IPS-NIHi11 (cell line): ENCODE measurements around the gene EPG5.

Experiments used
- DNase-seq: peaks from one replicate; pipeline ENCODE4 v3.0.0; 2012; ENCODE audit warnings: mixed read lengths, low spot score

The EPG5 gene

DNA sequence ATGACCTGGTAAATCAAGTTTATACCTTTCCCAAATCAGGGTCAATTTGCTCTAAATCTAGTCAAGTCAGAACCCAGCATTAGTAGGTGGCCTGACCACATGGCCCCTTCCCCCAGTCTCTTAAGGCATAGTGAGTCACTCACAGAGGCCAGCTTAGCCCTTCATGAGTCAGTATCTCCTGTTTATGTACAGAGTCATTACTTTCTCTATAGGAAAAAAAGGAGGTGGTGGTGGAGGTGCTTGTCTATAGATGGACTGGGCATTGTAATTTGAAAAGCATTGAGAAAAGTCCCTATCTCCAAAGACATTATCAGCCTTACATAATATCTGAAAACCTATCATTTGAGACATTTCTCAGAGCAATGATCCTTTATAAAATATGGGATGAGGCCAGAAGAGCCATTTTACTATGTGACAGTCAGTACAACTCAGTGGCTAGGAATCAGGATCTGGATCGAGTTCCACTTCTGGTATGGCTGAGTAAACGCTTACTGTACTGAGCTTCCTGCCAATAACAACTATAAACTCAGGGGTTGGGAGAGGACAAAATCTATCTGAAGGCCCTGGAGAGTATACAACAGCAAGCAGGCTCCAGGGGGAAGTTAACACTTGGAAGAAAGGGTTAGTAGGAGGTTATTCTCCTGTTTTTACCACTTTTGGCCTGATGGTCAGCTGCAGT is 164.2 kb downstream of the EPG5 start:
- no peak for DNase-seq

DNA sequence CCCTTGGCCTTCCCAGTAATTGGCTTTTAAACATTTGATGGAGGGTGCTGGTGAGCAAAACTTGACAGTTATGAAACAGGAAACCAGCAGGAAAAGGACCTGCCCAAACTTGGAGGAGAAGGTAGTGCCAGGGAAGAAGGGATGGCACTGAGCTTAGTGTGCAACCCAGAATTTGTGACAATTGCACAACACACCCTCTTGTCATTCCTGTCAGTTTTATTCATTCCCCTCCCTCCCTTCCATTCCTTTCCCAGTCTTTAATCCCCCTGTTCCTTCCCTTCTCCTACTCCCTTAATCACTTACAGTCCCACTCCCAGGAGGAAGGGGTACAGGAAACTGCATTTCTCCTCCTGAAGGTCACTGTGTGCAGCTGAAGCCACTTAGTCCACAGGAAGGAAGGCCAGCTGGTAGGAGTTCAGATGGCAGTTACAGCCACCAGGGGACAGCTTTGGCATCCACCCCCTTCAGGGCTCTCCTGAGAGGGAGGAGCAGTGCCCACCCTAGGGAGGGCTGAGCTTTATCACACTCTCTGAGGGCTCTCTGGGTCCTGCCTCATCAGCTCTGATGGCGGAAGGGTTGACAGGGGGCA is 165.6 kb downstream of the EPG5 start:
- DNase-seq = no peak
